Measurements from ENCODE around the gene CRYBB2.

GRCh38 chr22:25201557-25202273 is 17.7 kb upstream of the CRYBB2 start:
- TF ChIP-seq, protein P1, sequence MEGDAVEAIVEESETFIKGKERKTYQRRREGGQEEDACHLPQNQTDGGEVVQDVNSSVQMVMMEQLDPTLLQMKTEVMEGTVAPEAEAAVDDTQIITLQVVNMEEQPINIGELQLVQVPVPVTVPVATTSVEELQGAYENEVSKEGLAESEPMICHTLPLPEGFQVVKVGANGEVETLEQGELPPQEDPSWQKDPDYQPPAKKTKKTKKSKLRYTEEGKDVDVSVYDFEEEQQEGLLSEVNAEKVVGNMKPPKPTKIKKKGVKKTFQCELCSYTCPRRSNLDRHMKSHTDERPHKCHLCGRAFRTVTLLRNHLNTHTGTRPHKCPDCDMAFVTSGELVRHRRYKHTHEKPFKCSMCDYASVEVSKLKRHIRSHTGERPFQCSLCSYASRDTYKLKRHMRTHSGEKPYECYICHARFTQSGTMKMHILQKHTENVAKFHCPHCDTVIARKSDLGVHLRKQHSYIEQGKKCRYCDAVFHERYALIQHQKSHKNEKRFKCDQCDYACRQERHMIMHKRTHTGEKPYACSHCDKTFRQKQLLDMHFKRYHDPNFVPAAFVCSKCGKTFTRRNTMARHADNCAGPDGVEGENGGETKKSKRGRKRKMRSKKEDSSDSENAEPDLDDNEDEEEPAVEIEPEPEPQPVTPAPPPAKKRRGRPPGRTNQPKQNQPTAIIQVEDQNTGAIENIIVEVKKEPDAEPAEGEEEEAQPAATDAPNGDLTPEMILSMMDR (IDR thresholded peaks at IDR 0.05): no peak
- TF ChIP-seq EZH2 (IDR thresholded peaks at IDR 0.05; ENCODE audit: borderline replicate concordance, insufficient read depth, low read depth, low read length, poor library complexity, severe bottlenecking): no peak
